GM13976 (cell line): ENCODE measurements around the gene SNAI3.

Experiments used
- DNase-seq: peaks from one replicate; pipeline ENCODE4 v3.0.0; 2012; ENCODE audit warnings: low spot score
- in situ Hi-C: fragments of 300-500 bp; cut with MboI; formaldehyde crosslinking; loops from one replicate; pipeline ENCODE4 v1.12.0; 2022; ENCODE audit warnings: low sequenced_read_pairs, mixed read lengths, inconsistent platforms; ENCODE audit not compliant: unreplicated experiment
- TF ChIP-seq, protein P1 (sequence below): IDR thresholded peaks from 2 replicates; pipeline ENCODE4 v1.5.1; 2012; ENCODE audit warnings: borderline replicate concordance, mild to moderate bottlenecking; ENCODE audit not compliant: insufficient read depth; ENCODE audit errors: extremely low read depth, missing control alignments, control extremely low read depth

Gene SNAI3

DNA sequence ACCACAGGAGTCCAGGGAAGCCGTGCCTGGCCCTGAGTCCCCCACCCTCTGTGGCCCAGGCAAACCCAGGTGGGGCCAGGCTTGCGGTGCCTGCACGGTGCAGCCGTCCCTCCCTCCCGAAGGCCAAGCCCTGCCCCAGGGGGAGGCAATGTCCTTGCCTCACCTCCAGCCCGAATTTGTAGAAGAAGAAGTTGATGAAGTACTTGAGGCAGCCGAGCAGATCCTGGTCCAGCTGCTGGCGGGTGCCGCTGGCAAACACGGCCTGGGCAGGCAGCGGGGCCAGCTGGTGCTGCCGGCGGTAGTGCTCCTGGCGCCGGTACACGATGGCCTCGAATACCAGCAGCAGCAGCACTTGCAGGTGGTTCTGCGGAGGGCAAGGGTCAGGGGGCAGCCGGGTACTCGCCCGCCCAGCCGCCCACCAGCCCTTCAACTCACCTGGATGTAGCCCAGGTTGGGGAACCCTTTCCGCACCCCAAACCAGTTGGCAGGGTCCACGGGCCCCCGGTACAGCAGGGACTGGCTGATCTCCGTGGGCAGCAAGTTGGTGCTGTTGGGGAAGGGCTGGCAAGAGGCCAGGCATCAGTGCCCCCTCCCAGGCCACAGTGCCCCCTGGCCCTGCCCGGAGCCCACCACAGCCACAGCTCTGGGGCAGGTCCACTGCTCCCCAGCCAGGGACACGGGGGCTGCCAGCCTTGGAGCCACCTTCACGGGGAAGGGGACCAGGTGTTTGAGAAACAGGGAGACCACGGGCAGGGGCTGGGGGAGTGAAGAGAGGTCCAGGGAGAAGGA lies 46.1 kb upstream of the SNAI3 start:
- no peak for DNase-seq
- TF ChIP-seq, protein P1, sequence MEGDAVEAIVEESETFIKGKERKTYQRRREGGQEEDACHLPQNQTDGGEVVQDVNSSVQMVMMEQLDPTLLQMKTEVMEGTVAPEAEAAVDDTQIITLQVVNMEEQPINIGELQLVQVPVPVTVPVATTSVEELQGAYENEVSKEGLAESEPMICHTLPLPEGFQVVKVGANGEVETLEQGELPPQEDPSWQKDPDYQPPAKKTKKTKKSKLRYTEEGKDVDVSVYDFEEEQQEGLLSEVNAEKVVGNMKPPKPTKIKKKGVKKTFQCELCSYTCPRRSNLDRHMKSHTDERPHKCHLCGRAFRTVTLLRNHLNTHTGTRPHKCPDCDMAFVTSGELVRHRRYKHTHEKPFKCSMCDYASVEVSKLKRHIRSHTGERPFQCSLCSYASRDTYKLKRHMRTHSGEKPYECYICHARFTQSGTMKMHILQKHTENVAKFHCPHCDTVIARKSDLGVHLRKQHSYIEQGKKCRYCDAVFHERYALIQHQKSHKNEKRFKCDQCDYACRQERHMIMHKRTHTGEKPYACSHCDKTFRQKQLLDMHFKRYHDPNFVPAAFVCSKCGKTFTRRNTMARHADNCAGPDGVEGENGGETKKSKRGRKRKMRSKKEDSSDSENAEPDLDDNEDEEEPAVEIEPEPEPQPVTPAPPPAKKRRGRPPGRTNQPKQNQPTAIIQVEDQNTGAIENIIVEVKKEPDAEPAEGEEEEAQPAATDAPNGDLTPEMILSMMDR = no peak
- in situ Hi-C loops = no loop called here

DNA sequence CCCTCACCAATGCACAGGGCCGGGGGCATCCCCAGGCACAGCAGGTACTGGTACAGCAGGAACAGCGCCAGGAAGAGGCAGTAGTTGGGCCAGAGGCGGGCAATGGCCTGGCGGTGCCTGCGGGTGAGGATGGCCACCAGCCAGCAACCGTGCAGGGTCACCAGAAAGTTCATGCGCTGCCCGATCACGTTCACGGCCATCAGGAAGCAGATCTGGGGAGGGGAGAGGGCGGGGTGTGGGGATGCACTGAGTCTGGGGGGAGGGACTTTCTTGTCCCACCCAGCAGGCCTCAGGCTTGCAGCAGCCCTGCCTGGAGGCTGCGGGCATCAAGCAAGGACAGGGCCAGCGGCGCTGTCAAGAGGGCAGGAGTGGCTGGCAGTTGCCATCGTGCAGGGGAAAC lies 45.4 kb upstream of the SNAI3 start:
- in situ Hi-C loops = no loop called here
- TF ChIP-seq, protein P1 = no peak
- peak; percentile 71 for DNase-seq

DNA sequence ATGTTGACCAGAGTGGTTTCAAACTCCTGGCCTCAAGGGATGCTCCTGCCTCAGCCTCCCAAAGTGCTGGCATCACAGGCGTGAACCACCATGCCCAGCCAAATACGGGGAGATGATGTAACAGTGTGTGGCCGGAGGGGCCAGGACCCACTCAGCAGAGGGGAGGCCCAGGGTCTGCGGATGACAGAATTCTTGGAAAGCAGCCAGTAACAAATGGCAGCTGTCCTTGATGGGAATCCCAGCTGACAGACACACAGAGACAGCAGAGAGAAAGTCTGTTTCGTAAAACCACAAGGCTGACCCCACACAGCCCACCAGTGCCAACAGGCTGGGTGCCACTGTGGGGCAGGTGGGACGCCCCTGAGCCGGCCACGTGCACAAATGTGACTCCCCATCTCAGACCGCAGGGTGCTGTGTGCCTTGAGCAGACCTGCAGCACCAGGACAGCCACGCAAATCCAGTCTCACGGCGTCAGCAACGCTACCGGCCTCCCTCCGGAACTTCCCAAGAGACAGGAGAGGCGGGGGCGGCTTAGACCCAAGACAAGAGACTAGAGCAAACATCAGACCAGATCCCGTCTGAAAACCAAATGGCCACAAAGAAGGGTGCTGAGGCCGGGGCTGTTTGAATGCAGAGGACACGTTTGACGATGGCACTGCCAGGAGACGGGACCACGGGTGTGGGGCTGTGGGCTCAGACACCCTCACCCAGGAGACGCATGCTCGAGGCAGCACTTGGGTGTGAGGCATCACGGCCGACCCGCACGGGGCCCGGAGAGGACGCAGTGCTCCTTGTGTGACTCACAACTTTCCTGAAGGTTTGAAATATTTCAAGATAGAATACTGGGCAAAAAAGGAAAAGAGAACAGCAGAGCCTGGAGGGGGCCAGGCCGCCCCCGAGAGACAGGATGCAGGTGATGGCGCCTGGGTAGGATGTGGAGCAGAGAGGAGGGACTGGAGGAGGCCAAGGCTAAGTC lies 44.6 kb upstream of the SNAI3 start:
- DNase-seq = no peak
- in situ Hi-C loops = no loop called here
- TF ChIP-seq, protein P1 = no peak

DNA sequence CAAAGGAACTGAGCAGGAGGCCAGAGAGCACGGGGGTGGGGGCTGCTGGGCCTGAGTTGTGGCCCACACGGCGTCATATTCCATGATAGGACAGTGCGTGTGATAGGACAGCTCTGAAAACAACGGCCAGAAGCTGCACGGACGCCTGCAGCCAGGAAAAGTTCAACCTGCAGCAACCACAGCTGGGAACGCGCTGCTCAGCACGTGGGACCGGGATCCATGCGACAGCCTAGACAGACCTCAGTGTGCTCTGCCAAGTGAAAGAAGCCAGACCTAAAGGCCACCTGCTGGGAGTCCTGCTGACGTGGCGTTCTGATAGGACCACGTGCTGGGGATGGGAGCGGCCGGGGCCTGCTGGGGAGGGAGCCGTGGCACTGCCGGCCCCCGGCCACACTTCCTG lies 41.6 kb upstream of the SNAI3 start:
- TF ChIP-seq, protein P1 = no peak
- in situ Hi-C loops = no loop called here
- no peak for DNase-seq

DNA sequence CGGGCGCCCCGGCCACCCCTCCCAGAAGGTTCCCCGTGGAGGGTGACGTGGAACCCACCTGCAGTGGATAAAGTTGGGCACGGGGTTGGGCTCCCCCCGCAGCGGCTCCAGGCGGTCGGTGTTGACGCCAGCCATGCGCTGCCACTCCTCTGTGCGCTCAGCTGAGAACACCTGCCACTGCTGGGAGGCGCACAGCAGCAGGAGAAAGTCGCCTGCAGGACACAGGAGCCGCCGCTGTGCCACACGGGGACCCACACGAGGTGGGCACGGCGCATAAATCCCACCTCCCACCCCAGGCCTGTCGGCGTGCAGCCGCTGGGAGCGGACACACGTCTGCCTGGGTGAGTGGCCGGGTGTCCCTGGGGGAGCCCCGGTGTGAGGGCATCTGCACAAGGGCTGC lies 40.7 kb upstream of the SNAI3 start:
- no peak for DNase-seq
- TF ChIP-seq, protein P1 = no peak
- in situ Hi-C loops = no loop called here

DNA sequence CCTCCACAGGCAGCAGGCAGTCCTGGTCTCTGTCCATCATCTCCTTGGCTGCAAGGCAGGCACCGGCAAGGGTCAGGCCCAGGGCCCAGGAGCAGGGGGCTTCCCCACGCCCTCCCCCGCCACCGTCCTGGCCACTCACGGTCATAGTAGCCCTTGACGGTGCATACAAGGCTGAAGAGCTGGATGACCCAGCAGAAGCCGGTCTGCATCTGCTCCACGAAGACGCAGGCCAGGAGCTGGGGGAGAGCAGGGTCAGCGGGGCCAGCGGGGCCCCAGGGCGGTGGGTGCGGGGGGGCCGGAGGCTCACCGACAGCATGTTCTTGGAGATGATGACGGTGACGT lies 40.1 kb upstream of the SNAI3 start:
- TF ChIP-seq, protein P1 = no peak
- in situ Hi-C loops = no loop called here
- DNase-seq = no peak
